HG02938 (cell line): ENCODE data around the gene CDH24.

ENCODE experiments used
- ATAC-seq: cut with Tn5 transposase; IDR thresholded peaks from one replicate; pipeline ENCODE4 v1.9.1; 2021; ENCODE audit warnings: mild to moderate bottlenecking, moderate library complexity; ENCODE audit not compliant: unreplicated experiment

CDH24 gene, protein sequence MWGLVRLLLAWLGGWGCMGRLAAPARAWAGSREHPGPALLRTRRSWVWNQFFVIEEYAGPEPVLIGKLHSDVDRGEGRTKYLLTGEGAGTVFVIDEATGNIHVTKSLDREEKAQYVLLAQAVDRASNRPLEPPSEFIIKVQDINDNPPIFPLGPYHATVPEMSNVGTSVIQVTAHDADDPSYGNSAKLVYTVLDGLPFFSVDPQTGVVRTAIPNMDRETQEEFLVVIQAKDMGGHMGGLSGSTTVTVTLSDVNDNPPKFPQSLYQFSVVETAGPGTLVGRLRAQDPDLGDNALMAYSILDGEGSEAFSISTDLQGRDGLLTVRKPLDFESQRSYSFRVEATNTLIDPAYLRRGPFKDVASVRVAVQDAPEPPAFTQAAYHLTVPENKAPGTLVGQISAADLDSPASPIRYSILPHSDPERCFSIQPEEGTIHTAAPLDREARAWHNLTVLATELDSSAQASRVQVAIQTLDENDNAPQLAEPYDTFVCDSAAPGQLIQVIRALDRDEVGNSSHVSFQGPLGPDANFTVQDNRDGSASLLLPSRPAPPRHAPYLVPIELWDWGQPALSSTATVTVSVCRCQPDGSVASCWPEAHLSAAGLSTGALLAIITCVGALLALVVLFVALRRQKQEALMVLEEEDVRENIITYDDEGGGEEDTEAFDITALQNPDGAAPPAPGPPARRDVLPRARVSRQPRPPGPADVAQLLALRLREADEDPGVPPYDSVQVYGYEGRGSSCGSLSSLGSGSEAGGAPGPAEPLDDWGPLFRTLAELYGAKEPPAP

DNA sequence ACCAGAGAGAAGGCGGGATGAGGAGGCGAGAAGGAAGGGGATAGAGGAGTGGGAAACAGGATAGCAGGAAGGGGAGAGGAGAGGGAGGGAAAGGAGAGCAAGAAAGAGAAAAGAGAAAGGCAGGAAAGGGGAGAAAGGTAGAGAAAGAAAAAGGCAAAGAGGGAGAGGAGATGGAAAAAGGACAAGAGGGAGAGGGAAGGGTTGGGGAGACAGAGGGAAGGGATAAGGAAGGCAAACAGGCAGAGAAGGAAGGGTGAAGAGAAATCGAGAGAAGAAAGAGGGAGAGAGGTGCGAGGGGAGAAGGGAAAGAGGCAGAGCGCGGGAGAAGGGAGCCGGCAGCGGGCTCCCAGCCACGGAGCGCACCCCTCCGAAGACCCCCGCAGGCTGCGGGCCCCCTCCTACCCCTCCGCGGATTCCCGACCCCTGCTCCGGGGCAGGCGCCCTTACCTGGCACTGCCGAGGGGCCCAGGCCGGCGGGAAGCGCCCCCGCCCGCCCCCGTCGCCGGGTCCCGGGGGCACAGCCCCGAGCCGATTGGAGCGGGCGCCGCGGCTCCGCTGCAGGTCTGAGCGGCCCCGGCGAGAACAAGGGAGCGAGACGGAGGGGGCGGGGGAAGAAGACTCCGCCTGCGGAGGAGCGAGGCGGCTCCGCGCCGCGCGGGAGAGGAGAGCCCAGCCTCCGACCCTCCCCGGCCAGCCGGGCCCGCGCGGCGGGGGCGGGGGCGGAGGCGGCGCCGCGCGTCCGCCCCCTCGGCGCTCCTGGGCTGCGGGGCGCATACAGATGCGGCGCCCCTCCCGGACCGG lies at the start of gene CDH24:
Gene CDH24, minus strand, starts transcription at position 565 of the 801 bp plus-strand sequence. CDS start 1,787 bp downstream, outside the sequence.
- ATAC-seq: peak; percentile 38

DNA sequence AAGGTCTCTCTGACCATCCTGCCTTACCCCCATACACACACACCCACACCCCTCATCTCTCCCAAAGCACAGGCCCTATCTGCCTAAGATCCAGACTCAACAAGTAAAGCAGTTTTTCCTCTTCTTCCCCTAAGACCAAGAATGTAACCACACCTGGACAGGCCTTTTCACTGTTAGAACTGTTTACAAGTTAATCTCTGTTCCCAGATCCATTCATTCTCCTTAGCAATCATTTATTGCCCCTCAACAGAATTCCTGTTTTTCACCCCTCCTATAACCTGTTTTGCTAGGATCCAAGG lies 49.4 kb upstream of the CDH24 start:
- no peak for ATAC-seq

DNA sequence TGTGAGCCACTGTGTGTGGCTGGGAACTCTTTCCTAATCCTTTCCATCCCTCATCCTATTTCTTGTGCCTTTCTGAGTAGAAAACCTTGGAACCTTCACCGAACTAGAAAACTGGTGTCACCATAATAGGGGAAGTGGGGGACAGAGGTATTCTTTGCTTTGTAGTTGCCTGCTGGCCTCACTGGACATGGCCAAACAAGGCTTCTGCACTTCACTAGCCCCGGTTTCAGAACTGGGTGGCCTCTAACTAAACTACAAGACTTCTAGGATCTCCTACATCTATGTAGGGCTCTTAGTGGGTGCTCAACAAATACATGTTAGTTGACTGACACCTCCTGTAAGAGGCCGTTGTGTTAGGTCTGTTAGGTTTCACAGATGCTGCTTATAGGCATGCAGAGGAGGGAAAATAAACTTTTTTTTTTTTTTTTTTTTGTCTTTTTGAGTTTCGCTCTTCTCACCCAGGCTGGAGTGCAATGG lies 48.1 kb upstream of the CDH24 start:
- no peak for ATAC-seq

DNA sequence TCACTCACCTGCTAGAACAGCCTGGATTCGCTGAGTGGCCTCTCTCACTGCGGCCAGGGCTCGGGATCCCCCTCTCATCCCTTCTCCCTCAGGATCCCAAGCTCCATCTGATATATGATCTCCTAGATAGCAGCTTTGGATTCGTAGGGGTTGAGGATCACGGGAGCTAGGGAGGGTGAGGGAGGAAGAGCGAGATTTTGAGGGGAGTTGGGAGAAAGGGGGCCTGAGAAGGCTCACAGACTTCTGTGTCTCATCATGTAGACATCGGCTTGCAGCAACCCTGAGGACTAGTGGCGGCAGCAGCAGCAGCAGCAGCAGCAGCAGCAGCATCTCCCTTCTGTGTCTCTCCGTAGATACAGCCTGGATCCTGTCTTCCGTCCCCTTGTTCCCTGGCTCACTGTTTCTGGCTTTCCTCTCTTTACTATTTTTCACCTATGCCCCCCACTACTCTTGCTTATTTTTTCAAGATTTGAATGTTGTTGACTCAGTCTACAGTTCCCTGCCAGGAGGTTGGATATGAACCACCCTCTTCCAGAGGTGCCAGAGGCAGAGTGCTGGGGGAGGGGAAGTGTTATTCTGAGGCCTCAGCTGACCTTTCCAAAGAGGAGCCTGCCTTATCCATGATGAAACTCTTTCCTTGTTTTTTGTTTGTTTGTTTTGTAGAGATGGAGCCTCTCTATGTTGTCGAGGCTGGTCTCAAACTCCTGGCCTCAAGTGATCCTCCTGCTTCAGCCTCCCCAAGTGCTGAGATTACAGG lies 47.4 kb upstream of the CDH24 start, which contains the start of gene CIROP:
Gene CIROP, minus strand, starts transcription at position 399 of the 757 bp plus-strand sequence. Its CDS starts 69 bp downstream, at position 330.
- no peak for ATAC-seq

DNA sequence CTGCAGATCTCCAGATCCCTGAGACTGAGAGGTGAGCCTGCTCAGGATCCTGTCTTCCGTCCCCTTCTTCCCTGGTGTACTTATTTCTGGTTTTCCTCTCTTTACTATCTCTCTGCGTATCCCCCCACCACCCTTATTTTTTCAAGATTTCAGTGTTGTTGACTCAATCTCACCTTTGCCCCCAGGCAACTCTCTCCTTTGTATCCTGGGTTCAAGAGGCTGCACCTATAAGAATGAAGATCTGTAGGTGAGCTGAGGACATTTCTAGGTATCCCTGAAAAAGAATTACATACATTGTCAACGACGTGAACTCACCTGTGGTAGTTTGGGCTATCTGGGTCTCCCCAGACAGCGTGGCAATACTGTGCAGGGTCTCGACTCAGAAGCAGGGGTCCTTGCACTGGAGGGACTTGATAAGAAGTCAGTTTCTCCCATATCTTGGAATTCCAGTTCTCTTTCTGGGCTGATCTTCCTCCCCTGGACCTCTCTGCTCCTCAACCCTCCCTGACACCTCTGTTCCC lies 46.8 kb upstream of the CDH24 start:
- ATAC-seq: no peak

DNA sequence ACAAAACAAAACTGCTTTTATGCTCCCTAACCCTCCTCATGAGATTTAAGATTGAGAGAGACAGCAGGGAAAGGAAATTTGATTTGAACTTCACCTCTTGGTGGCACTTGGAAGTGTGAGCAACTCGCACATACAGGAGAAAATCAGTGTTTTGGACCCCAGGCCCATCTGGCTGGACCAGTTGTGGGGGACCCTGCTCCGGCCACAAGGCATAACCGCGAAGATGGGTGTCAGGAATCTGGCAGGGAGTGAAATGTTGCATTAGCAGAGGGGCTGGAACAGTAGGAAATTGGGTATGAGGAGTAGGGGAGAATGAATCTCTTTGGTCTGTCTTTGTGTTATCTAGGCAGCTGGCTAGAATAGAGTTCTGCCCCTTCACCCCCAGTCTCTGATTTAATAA lies 46.3 kb upstream of the CDH24 start:
- no peak for ATAC-seq

DNA sequence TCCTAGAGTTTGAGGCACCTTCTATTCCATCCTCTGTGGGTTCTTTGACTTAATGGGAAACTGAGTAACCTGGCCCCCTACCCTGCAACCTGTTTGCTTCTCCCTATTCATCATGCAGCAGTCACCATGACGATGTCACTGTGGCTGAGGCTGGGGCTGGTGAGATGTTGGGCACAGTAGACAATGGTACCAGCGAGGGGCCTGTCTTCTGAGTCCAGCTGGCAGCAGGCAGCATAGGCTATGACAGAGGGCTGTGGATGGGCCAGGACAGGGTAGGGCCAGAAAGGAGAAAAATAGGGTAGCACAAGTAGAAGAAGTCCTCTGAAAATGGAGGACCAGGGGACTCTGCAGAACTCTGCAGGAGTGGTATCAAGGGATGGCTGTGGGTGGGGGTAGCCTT lies 45.5 kb upstream of the CDH24 start:
- no peak for ATAC-seq

DNA sequence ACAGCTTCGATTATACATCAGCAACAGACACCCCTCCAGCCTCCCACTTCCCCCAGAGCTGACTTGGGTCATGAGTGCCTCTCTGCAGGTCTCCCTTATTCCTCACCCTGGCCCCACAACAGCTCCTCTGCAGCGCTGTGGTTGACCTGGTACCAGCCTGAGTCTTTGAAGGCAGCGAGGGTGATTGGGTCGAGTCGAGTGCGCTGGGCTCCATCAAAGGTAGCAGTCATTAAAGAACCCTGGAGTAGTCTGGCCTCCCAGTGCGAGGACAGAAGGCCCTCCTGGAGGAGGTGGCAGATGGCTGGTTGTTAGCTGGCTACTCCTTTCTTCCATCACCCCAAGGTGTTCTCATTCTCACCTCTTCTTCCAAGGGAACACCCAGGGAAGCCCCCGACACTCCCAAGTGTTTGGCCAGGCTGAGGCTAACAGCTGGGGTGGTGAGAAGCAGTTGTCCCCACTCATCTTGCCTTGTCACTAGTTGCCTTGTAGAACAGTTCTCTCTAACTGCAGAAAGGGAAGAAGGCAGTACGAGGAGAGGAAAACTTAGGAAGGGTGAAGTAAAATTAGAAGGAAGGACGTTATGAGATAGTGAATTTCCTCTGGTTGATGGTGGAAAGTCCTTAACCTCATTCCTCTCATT lies 44.8 kb upstream of the CDH24 start:
- no peak for ATAC-seq

DNA sequence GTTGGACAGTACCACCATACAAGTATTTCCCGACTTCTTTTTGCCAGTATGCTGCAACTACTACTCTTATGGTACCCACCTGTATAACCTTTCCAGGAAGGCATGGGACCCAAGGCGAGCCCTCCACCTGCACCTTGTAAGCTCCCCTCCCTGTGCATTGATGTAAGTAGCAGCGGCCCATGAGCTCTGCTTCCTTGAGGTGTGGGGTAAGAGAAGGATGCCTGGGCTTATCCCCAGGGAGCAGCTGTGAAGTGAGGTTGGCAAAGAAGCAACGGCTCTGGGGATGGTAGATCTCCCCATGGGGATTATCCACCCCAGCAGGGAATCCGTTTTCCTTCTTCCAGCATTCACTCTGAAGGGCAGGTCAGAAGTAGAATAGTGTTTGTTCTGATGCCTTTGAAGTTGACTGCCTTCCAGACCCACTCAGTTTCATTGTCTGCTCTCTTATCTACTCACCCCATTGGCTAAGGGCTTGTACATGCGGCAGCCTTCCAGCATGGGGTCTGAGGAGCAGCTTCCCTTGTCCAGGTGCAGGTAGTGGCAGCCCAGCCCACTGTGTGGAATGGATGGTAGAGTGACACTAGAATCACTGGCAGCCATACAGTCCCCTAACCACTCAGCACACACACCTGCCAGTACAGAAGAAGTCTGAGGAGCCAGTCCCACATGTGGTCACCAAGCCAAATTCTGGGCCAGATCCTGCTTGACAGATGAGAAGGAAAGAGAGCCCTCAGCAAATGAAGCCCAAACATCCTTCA lies 44.1 kb upstream of the CDH24 start:
- no peak for ATAC-seq

DNA sequence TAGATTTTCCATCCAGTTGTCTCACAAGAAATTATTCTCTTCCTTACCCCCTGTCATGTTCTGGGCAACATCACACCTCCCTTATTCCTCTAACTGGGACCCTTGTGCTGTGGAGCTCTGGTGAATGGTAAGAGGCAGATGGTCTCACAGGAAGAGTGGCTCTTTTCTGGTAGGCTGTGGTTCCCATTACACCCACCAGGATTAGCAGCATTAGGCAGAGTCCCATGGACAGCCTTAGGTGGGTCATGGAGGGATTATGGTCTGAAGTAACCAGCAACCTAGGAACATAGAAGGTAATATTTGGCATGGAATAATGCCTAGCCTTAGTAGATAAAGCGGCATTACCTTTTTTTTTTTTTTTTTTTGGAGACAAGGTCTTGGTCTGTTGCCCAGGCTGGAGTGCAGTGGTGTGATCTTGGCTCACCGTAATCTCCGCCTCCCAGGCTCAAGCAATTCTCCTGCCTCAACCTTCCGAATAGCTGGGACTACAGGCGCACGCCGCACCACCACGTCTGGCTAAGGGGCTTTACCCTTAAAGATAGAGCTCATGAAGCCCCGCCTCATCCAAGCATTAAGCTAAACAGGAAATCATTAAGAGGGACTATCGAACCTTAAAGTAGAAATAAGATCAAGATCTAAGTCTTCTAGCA lies 42.0 kb upstream of the CDH24 start:
- no peak for ATAC-seq

DNA sequence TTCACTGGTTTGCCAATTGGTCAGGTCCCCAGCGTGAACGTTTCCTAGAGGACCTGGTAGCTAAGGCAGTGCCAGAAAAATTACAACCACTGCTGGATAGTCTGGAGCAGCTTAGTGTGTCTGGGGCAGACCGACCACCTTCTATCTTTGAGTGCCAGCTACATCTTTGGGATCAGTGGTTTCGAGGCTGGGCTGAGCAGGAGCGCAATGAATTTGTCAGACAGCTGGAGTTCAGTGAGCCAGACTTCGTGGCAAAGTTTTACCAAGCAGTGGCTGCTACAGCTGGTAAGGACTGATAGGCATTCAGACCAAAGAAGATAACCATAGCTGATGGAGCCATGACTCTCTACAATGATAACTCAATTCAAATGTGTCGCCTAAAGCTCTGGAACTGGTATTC lies 40.5 kb upstream of the CDH24 start:
- no peak for ATAC-seq

DNA sequence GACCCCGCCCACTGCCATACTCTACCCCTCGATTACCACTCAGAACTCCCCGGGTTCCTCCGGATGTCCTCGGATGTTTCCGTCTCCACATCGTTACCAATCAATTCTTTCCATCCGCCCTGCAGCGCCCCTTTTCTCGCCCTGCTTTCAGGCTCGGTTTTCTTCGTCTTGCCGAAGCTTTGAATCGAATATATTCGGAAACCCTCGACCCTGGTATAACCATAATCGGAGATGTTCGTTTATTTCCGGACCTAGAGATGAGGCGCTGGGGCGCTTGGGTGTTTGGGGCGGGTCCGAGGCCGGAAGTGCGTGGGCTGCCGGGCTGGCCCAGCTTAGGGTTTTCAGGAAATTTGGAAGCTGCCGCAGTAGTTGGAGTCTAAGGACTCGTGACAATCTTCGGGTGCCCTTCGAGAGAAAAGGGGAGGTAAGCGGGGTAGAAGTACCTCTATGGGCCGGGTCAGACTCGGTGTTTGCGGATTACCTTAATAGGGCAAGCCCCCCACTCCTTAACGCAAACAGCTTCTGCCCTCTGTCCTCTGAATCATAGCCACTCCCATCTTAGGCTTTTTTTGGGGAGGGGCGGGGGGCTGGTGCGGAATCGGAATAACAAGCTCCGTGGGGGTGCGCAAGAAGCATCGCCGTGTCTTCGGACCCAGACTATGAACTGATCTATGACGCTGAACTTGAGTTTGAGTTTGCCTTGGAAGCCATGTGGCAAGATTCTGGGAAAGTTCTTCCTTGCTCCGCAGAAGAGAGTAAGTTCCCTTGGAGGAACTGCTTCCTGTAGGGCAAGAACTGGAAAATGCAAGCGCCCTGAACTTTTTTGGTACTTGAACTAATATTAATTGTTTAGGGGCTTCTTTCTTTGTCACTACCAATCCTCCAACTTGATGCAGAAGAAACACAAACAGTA lies 38.1 kb upstream of the CDH24 start, which contains the start of gene C14orf119:
Gene C14orf119, plus strand, starts transcription at position 310 of the 913 bp plus-strand sequence. CDS start 2,154 bp downstream, outside the sequence.
- ATAC-seq: peak; percentile 92

DNA sequence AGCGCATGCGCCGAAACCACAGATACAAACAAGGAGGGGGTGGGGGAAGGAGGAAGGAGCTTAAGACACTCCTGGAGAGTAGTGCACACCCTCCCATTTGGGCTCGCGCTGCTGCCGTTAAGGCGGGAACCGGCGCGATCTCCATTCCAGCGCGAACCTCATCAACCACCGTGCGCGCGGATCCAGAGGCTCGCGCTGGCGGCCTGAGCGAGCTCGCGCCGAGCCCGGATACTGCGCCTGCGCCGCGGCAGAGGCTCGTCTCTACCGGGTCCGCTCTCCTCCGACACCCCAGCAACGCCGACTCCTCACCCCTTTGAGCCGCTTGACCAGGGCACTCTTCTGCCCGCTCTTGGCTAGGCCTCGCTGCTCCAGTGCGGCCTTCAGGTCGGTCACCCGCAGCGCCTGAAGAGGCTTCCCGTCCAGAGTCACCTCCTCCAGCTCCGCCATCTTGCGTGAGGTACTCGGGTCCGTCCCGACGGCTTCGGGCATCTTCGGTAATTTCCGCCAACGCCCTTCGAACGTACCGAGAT lies 37.4 kb upstream of the CDH24 start, which contains the start of gene ACIN1:
Gene ACIN1, minus strand, starts transcription at position 471 of the 530 bp plus-strand sequence. Its CDS starts 24 bp downstream, at position 447.
- peak; percentile 30 for ATAC-seq

DNA sequence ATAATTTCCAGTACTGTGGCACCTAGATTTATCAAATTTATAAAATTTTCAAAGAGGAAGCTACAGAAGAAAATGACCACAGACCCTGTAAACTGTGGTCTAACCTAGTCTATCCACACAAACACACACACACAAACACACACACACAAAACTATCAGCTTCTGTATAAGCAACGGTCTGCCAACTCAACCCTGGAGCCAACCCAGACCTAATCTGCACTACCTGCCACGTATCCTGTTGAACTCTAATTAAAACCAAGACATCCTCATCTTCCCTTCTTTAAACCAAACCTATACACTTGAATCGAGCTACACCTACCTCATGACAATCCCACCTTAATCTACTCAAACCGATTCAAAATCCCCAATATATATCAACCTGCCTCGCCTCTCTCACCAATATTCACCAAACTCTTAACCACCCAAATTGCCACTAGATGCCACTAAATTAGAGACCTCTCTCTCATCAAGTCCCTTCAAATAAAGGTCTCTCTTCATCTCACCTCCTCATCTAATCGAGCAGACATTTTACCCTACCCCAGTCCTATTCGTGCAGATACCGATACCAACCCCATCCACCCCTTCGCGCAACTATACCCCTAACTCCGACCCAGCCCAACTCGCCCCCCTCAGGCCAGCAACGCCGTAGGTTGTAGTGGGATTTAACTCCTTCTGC lies 36.8 kb upstream of the CDH24 start:
- ATAC-seq: no peak

DNA sequence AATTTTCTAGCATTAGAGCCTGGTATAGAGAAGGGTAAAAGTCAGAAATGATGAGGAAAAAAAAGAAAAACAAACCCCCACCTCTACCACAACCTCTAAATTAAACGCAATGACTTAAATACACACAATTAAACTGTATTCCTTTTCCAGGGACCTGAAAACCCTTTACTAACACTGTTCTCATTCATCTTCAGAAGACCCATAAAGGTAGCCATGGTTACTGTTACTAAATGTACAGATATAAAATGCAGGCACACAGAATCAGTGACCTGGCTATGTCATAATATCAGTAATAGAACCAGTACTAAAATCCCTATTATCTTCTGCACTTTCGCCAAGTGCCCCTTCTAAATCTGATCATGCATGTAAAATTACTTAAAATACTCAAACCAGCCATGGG lies 36.2 kb upstream of the CDH24 start:
- ATAC-seq: no peak

DNA sequence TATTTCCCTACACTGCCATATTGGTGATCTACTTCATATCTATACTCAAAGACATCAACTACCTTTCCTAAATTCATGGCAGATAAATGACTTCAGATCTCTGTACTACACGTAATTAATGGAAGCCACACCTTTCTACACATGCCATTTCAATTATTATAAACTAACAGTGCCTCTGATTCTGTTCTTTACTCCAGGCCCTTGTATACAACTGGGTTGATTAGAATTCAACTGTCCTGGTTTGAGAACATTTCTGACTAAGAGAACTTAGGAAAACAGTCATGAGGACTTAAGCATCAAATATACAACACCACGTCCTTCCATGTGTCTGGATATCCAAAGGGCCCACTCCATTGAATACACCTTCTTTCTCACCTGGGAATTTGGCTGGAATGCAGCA lies 35.8 kb upstream of the CDH24 start:
- ATAC-seq: no peak
